Measurements from ENCODE around the gene UBR3. TPM values are rescaled to one million over a fixed set of nuclear protein-coding genes. Genes with fewer than 3 reads are reported as not detected.
"Not testable (repeated sequence)": the region's sequence is repeated elsewhere in the genome, so short reads cannot be mapped to it uniquely, and the experiment has no call there.

Gene UBR3
- total and polyA plus RNA-seq, 12 donors = 21.0 to 146 (median 115) TPM

GRCh38 chr2:169845016-169845415, 17.8 kb downstream of the UBR3 start:
- Histone ChIP-seq H3K27me3 (no peaks in the 10 kb centered on the region), H3K4me1 (peaks cover 10 to 70% (median 48%) of the 10 kb centered on the region in 9 donors), H3K36me3 (peaks cover 0 to 15% (median 0%) of the 10 kb centered on the region in 9 donors), H3K9me3 (peaks cover 0 to 4% (median 0%) of the 10 kb centered on the region in 11 donors), H3K4me3 (no peak overlapping the region), H3K27ac (no peak overlapping the region)
- intact Hi-C loops (cut with DNase I) = no loop called here
- DNase-seq (no peak), ATAC-seq (no peak)
- TF ChIP-seq CTCF (IDR thresholded peaks at IDR 0.05) = no peak
- WGBS, 2 donors = 97 to 100% methylated on average over 2 of the region's 2 CpGs

GRCh38 chr2:169848959-169849693, 21.9 kb downstream of the UBR3 start:
- peak in 4 of 8 donors; percentile 53 to 62 (median 59) for ATAC-seq
- Histone ChIP-seq H3K27ac (peak overlapping the region in 1 of 10 donors; percentile 41), H3K4me1 (peaks cover 4 to 62% (median 36%) of the 10 kb centered on the region in 9 donors)
- H3K27me3 ChIP-seq; DNase-seq; H3K9me3 ChIP-seq; H3K36me3 ChIP-seq; H3K4me3 ChIP-seq; intact Hi-C loops (cut with DNase I): not testable (repeated sequence)
- 55 to 70% methylated on average over 8 of the region's 8 CpGs for WGBS, 2 donors

GRCh38 chr2:169849710-169850109, 22.5 kb downstream of the UBR3 start:
- TF ChIP-seq CTCF (IDR thresholded peaks at IDR 0.05) = no peak
- no peak for ATAC-seq
- intact Hi-C loops (cut with DNase I) = no loop called here
- no peak for DNase-seq
- Histone ChIP-seq H3K27me3 (no peaks in the 10 kb centered on the region), H3K9me3 (peaks cover 0 to 4% (median 0%) of the 10 kb centered on the region in 11 donors), H3K4me3 (no peak overlapping the region), H3K27ac (peak overlapping the region in 1 of 10 donors; percentile 41), H3K36me3 (peaks cover 0 to 8% (median 0%) of the 10 kb centered on the region in 9 donors), H3K4me1 (peaks cover 4 to 64% (median 36%) of the 10 kb centered on the region in 9 donors)
- WGBS, 2 donors = 88 to 94% methylated on average over 1 of the region's 1 CpG

GRCh38 chr2:169853041-169853668, 25.9 kb downstream of the UBR3 start:
- Histone ChIP-seq H3K27me3 (no peaks in the 10 kb centered on the region), H3K27ac (no peak overlapping the region), H3K4me3 (no peak overlapping the region), H3K9me3 (peaks cover 0 to 7% (median 0%) of the 10 kb centered on the region in 11 donors), H3K36me3 (peaks cover 0 to 8% (median 0%) of the 10 kb centered on the region in 9 donors), H3K4me1 (peaks cover 2 to 51% (median 22%) of the 10 kb centered on the region in 9 donors)
- no peak for TF ChIP-seq CTCF (IDR thresholded peaks at IDR 0.05)
- intact Hi-C loops (cut with DNase I) = no loop called here
- 76 to 91% methylated on average over 4 of the region's 4 CpGs for WGBS, 2 donors
- no peak for DNase-seq
- no peak for ATAC-seq

- 94 to 95% methylated on average over 34 to 36 of the region's 42 CpGs for WGBS, 2 donors
- ATAC-seq; H3K9me3 ChIP-seq; intact Hi-C loops (cut with DNase I); DNase-seq; H3K27ac ChIP-seq; H3K36me3 ChIP-seq; H3K4me3 ChIP-seq; H3K27me3 ChIP-seq: not testable (repeated sequence)
- peaks cover 0 to 36% (median 7%) of the 10 kb centered on the region in 9 donors for H3K4me1 ChIP-seq
Observed at GRCh38 chr2:169855281-169856258, 28.3 kb downstream of the UBR3 start.

All from heart right ventricle (tissue), 16 donors.